ENCODE measurements around the gene VWA3A. TPM values are rescaled to one million over a fixed set of nuclear protein-coding genes. Genes with fewer than 3 reads are reported as not detected.
"Not testable (repeated sequence)": the region's sequence is repeated elsewhere in the genome, so short reads cannot be mapped to it uniquely, and the experiment has no call there.

The VWA3A gene
- total and polyA plus RNA-seq, 4 experiments from 2014 or later, result 0.33 to 0.41 TPM; not detected in 2

GRCh38 chr16:22165508-22166285, 73.4 kb downstream of the VWA3A start:
- H3K27me3 ChIP-seq (ENCODE audit: insufficient read depth, low read length), result peaks cover 4% of the 10 kb centered on the region
- H3K27ac ChIP-seq (ENCODE audit: low read depth, low read length), result no peak overlapping the region
- H3K4me3 ChIP-seq (ENCODE audit: low read length in 2 of 2), result no peak overlapping the region
- no peaks in the 10 kb centered on the region for H3K36me3 Mint-ChIP-seq
- H3K27me3 Mint-ChIP-seq, result peaks cover 5% of the 10 kb centered on the region in 2 donors
- H3K4me1 ChIP-seq (ENCODE audit: insufficient read depth, low read length), result peaks cover 8% of the 10 kb centered on the region
- H3K4me1 Mint-ChIP-seq, result peaks cover 4 to 11% (median 8%) of the 10 kb centered on the region in 4 donors
- DNase-seq, result no peak
- ChIA-PET POLR2A (ENCODE audit: partially characterized antibody) (no interaction called here), CTCF (ENCODE audit: partially characterized antibody) (interaction anchor here (1.0 to 1.3 kb wide), 2 partner anchors 10 to 165 kb away, joined by 3 read pairs; no protein-coding TSS in a partner anchor)
- intact Hi-C loops (cut with micrococcal nuclease), result no loop called here
- no peaks in the 10 kb centered on the region for H3K9me3 ChIP-seq (ENCODE audit: control insufficient read depth in 1 of 2, low read length in 2 of 2)
- no peak overlapping the region for H3K27ac Mint-ChIP-seq
- no peaks in the 10 kb centered on the region for H3K36me3 ChIP-seq (ENCODE audit: insufficient read depth, low read length)
- H3K9me3 Mint-ChIP-seq, result peaks cover 0 to 4% (median under 1%) of the 10 kb centered on the region in 8 donors
- H3K4me3 Mint-ChIP-seq, result no peak overlapping the region

GRCh38 chr16:22171953-22172352, 79.6 kb downstream of the VWA3A start:
- CTCF ChIA-PET (ENCODE audit: partially characterized antibody), result no interaction called here

GRCh38 chr16:22172642-22173041, 80.3 kb downstream of the VWA3A start:
- not testable (repeated sequence) for H3K9me3 Mint-ChIP-seq

More at GRCh38 chr16:22171953-22172352, 79.6 kb downstream of the VWA3A start:
- H3K9me3 ChIP-seq (ENCODE audit: control insufficient read depth in 1 of 2, low read length in 2 of 2), result no peaks in the 10 kb centered on the region
- no peaks in the 10 kb centered on the region for H3K4me1 Mint-ChIP-seq
- no peak for DNase-seq
- H3K27me3 ChIP-seq (ENCODE audit: insufficient read depth, low read length), result no peaks in the 10 kb centered on the region
- no peak overlapping the region for H3K4me3 Mint-ChIP-seq
- intact Hi-C loops (cut with micrococcal nuclease), result no loop called here
- H3K27ac ChIP-seq (ENCODE audit: low read depth, low read length), result no peak overlapping the region
- no peaks in the 10 kb centered on the region for H3K27me3 Mint-ChIP-seq
- POLR2A ChIA-PET (ENCODE audit: partially characterized antibody), result no interaction called here
- no peaks in the 10 kb centered on the region for H3K4me1 ChIP-seq (ENCODE audit: insufficient read depth, low read length)
- no peaks in the 10 kb centered on the region for H3K36me3 ChIP-seq (ENCODE audit: insufficient read depth, low read length)
- H3K9me3 Mint-ChIP-seq, result peaks cover 0 to 2% (median 0%) of the 10 kb centered on the region in 8 donors
- no peak overlapping the region for H3K4me3 ChIP-seq (ENCODE audit: low read length in 2 of 2)
- H3K36me3 Mint-ChIP-seq, result no peaks in the 10 kb centered on the region
- H3K27ac Mint-ChIP-seq, result no peak overlapping the region

GRCh38 chr16:22174642-22175041, 82.3 kb downstream of the VWA3A start:
- H3K36me3 Mint-ChIP-seq, result no peaks in the 10 kb centered on the region
- H3K4me3 ChIP-seq (ENCODE audit: low read length in 2 of 2), result no peak overlapping the region
- peaks cover 0 to 1% of the 10 kb centered on the region in 2 donors for H3K27me3 Mint-ChIP-seq
- H3K4me3 Mint-ChIP-seq, result no peak overlapping the region
- no peaks in the 10 kb centered on the region for H3K4me1 ChIP-seq (ENCODE audit: insufficient read depth, low read length)
- ChIA-PET POLR2A (ENCODE audit: partially characterized antibody) (no interaction called here), CTCF (ENCODE audit: partially characterized antibody) (interaction anchor here (0.8 to 1.3 kb wide), 2 partner anchors 14 kb away, joined by 3 to 5 read pairs; no protein-coding TSS in a partner anchor)
- intact Hi-C loops (cut with micrococcal nuclease), result no loop called here
- H3K9me3 ChIP-seq (ENCODE audit: control insufficient read depth in 1 of 2, low read length in 2 of 2), result no peaks in the 10 kb centered on the region
- no peak for DNase-seq
- H3K27ac ChIP-seq (ENCODE audit: low read depth, low read length), result no peak overlapping the region
- H3K36me3 ChIP-seq (ENCODE audit: insufficient read depth, low read length), result no peaks in the 10 kb centered on the region
- no peaks in the 10 kb centered on the region for H3K4me1 Mint-ChIP-seq
- no peaks in the 10 kb centered on the region for H3K27me3 ChIP-seq (ENCODE audit: insufficient read depth, low read length)
- H3K27ac Mint-ChIP-seq, result no peak overlapping the region
- peaks cover 0 to 1% (median 0%) of the 10 kb centered on the region in 8 donors for H3K9me3 Mint-ChIP-seq

More at GRCh38 chr16:22172642-22173041, 80.3 kb downstream of the VWA3A start:
- H3K27ac ChIP-seq (ENCODE audit: low read depth, low read length); H3K4me1 Mint-ChIP-seq; H3K27me3 Mint-ChIP-seq; H3K4me3 Mint-ChIP-seq; H3K9me3 ChIP-seq (ENCODE audit: control insufficient read depth in 1 of 2, low read length in 2 of 2); H3K27ac Mint-ChIP-seq; H3K36me3 Mint-ChIP-seq; CTCF ChIA-PET (ENCODE audit: partially characterized antibody); H3K36me3 ChIP-seq (ENCODE audit: insufficient read depth, low read length); DNase-seq; H3K4me3 ChIP-seq (ENCODE audit: low read length in 2 of 2); H3K27me3 ChIP-seq (ENCODE audit: insufficient read depth, low read length); intact Hi-C loops (cut with micrococcal nuclease); H3K4me1 ChIP-seq (ENCODE audit: insufficient read depth, low read length): not testable (repeated sequence)
- POLR2A ChIA-PET (ENCODE audit: partially characterized antibody), result interaction anchor here (0.6 kb wide), 1 partner anchor 14 kb away, joined by 3 read pairs; no protein-coding TSS in a partner anchor

- Histone ChIP-seq H3K4me1 (ENCODE audit: insufficient read depth, low read length) (no peaks in the 10 kb centered on the region), H3K4me3 (ENCODE audit: low read length in 2 of 2) (no peak overlapping the region), H3K27me3 (ENCODE audit: insufficient read depth, low read length) (no peaks in the 10 kb centered on the region), H3K27ac (ENCODE audit: low read depth, low read length) (no peak overlapping the region), H3K9me3 (ENCODE audit: control insufficient read depth in 1 of 2, low read length in 2 of 2) (no peaks in the 10 kb centered on the region), H3K36me3 (ENCODE audit: insufficient read depth, low read length) (no peaks in the 10 kb centered on the region)
- H3K27me3 Mint-ChIP-seq, result peaks cover 0 to 1% of the 10 kb centered on the region in 2 donors
- no peaks in the 10 kb centered on the region for H3K4me1 Mint-ChIP-seq
- ChIA-PET POLR2A (ENCODE audit: partially characterized antibody) (interaction anchor here (0.8 kb wide), 1 partner anchor 11 kb away, joined by 6 read pairs; no protein-coding TSS in a partner anchor), CTCF (ENCODE audit: partially characterized antibody) (interaction anchor here (2.7 kb wide), 1 partner anchor 10 kb away, joined by 10 read pairs; no protein-coding TSS in a partner anchor)
- intact Hi-C loops (cut with micrococcal nuclease), result no loop called here
- H3K4me3 Mint-ChIP-seq, result peak overlapping the region in 1 of 8 donors; percentile 27
- H3K36me3 Mint-ChIP-seq, result no peaks in the 10 kb centered on the region
- H3K27ac Mint-ChIP-seq, result peak overlapping the region in 1 of 7 donors; percentile 31
- no peaks in the 10 kb centered on the region for H3K9me3 Mint-ChIP-seq
- no peak for DNase-seq
These were observed 85.9 kb downstream of the VWA3A start for GRCh38 chr16:22177968-22178930.

GRCh38 chr16:22181426-22181825, 89.1 kb downstream of the VWA3A start:
- Mint-ChIP-seq H3K36me3 (no peaks in the 10 kb centered on the region), H3K9me3 (no peaks in the 10 kb centered on the region), H3K4me3 (no peak overlapping the region), H3K4me1 (peaks cover 0 to 1% (median 0%) of the 10 kb centered on the region in 4 donors), H3K27me3 (peaks cover 0 to 1% of the 10 kb centered on the region in 2 donors), H3K27ac (peak overlapping the region in 1 of 7 donors; percentile 48)
- no peak overlapping the region for H3K27ac ChIP-seq (ENCODE audit: low read depth, low read length)
- ChIA-PET CTCF (ENCODE audit: partially characterized antibody) (no interaction called here), POLR2A (ENCODE audit: partially characterized antibody) (no interaction called here)
- no peaks in the 10 kb centered on the region for H3K27me3 ChIP-seq (ENCODE audit: insufficient read depth, low read length)
- no peaks in the 10 kb centered on the region for H3K36me3 ChIP-seq (ENCODE audit: insufficient read depth, low read length)
- H3K9me3 ChIP-seq (ENCODE audit: control insufficient read depth in 1 of 2, low read length in 2 of 2), result no peaks in the 10 kb centered on the region
- H3K4me3 ChIP-seq (ENCODE audit: low read length in 2 of 2), result no peak overlapping the region
- no peaks in the 10 kb centered on the region for H3K4me1 ChIP-seq (ENCODE audit: insufficient read depth, low read length)
- intact Hi-C loops (cut with micrococcal nuclease), result loop anchor here (10.0 kb wide), 1 partner anchor 357 kb away; no protein-coding TSS in a partner anchor
- no peak for DNase-seq

GRCh38 chr16:22181843-22182242, 89.5 kb downstream of the VWA3A start:
- Histone ChIP-seq H3K36me3 (ENCODE audit: insufficient read depth, low read length) (no peaks in the 10 kb centered on the region), H3K9me3 (ENCODE audit: control insufficient read depth in 1 of 2, low read length in 2 of 2) (no peaks in the 10 kb centered on the region), H3K4me1 (ENCODE audit: insufficient read depth, low read length) (no peaks in the 10 kb centered on the region), H3K4me3 (ENCODE audit: low read length in 2 of 2) (no peak overlapping the region), H3K27me3 (ENCODE audit: insufficient read depth, low read length) (no peaks in the 10 kb centered on the region), H3K27ac (ENCODE audit: low read depth, low read length) (no peak overlapping the region)
- H3K36me3 Mint-ChIP-seq, result no peaks in the 10 kb centered on the region
- H3K27me3 Mint-ChIP-seq, result peaks cover 0 to 1% of the 10 kb centered on the region in 2 donors
- no peak for DNase-seq
- no peak overlapping the region for H3K4me3 Mint-ChIP-seq
- intact Hi-C loops (cut with micrococcal nuclease), result loop anchor here (10.0 kb wide), 1 partner anchor 357 kb away; no protein-coding TSS in a partner anchor
- peak overlapping the region in 1 of 7 donors; percentile 60 for H3K27ac Mint-ChIP-seq
- ChIA-PET CTCF (ENCODE audit: partially characterized antibody) (no interaction called here), POLR2A (ENCODE audit: partially characterized antibody) (no interaction called here)
- H3K9me3 Mint-ChIP-seq, result no peaks in the 10 kb centered on the region
- peaks cover 0 to 4% (median 2%) of the 10 kb centered on the region in 4 donors for H3K4me1 Mint-ChIP-seq

Measured in CD4-positive, alpha-beta memory T cell (primary cell).